Renal cortical epithelial cell (primary cell): Measurements from ENCODE around the gene EPDR1. TPM values are rescaled to one million over a fixed set of nuclear protein-coding genes. Genes with fewer than 3 reads are reported as not detected.

Source experiments
- DNase-seq: peaks from one replicate; pipeline ENCODE4 v3.0.0-alpha.2; 2011; ENCODE audit warnings: low read depth
- total RNA-seq: library from RNA; depleted of rRNA; stranded (reverse); fragments of >200 nt; gene quantifications from 2 replicates; pipeline ENCODE4 v1.2.3, GENCODE V29; 2014

EPDR1 gene
- total RNA-seq, 1 donor from 2014 or later = 83.4 TPM

- peak; percentile 36 for DNase-seq
Measured at GRCh38 chr7:37977243-37977642, 56.8 kb downstream of the EPDR1 start.

GRCh38 chr7:37981664-37982063 is 61.2 kb downstream of the EPDR1 start:
- peak; percentile 54 for DNase-seq

DNA sequence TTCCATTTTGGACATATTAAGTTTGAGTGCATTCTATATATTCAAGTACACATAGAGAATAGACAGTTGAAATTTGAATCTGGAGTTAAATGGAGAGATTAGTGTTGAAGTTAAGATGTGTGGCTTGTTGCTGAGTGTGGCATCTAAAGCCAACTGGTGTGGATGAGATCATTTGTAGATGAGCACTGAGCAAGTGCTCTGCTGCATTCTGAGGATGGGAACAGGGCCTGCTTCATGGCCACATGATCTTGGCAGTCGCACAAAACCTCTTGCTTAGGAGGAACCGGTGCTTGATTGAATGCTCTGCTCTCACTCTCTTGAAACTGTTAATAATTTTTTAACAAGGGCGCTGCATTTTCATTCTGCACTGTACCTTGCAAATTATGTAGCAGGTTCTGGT is 62.0 kb downstream of the EPDR1 start:
- peak; percentile 48 for DNase-seq

GRCh38 chr7:37984750-37985390 is 64.4 kb downstream of the EPDR1 start:
- DNase-seq = no peak

GRCh38 chr7:37986908-37987330 is 66.5 kb downstream of the EPDR1 start:
- DNase-seq = peak; percentile 68

DNA sequence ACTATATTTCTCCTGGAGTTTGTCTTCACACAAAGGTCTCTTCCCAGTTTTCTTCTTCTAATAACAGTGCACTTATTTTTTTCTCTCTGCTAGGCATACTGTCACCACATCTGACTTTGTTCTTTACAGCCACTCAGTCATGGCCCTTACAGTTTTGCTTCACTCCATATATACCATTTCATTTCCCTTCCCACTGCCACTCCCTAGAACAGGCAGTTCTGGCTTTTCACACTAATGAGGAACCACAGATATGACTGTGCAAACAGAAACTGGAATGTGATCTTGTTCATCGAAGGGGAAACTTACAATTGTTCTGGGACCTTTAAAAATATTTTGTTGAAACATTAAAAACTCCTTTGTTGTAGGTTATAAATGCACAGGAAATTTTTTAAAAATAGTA is 67.3 kb downstream of the EPDR1 start:
- DNase-seq = peak; percentile 83

DNA sequence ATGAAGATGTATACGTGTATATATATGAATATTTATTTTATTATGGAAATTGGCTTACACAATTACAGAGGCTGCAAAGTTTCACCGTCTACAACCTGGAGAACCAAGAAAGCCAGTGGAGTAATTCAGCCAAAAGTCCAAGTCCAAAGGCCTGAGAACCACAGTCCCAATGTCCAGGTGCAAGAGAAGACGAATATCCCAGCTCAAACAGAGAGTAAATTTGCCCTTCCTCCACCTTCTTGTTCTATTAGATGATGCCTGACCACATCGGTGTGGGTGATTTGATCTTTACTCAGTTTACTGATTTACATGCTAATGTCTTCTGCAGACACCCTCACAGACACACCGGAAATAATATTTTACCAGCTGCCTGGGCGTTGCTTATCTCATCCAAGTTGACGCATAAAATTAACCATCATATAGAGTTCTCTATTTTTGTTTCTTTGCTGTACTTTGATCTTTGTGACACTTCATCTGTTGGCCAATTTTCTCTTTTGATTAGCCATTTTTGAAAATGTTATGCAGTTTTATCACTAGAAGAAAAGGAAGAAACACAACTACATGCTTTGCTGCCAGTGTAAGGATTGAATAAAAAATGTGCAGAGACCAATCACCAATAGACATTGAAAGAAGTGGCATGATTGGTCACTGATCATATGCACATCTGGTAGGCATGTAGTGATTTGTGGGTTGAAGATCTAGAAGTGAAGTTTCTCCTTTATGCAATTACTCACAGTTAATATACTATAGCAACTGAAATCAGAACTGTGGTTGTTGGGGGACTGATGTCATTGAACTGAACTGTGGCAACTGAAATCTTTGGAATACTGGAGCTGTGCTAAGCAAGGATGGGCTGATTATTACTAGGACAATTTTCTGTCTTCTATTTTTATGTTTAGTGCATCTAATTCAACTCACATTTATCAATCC is 68.5 kb downstream of the EPDR1 start:
- DNase-seq = no peak

DNA sequence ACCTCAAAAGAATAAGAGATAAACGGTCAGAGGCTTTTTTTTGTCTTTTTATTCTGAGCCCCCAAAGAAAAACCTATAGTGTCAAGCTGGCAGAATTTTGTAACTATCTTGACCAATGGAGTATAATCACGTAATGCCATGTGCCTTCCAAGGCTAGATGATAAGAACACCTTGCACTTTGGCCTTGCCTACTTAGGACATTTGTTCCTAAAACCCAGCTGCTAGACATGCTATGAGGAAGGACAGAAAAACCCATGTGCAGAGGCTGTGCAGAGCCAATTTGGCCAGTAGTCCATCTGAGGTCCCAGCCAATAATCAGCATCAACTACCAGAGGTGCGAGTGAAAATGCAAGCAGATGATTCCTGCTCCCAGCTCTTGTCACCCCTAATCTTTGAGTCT is 69.9 kb downstream of the EPDR1 start:
- no peak for DNase-seq

- DNase-seq = no peak
Measured at GRCh38 chr7:37993060-37993501, 72.6 kb downstream of the EPDR1 start.

DNA sequence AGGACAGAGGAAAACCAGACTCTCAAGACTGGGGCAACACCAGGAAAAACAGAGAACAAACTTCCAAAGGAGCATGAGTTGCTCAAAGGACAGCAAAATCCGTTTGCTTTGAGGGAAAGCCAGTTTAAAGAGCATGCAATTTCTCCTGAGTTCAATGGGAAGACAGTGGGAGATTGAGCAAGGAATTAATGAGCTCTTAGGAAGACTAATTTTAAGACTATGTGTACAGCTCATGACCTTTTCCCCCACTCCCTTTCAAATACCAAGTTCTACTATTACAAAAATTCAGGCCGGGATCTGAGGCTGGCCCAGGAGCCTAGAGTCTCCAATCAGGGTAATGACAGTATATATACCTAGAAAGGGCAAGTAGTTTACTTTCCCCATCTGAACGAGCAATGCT is 79.2 kb downstream of the EPDR1 start:
- DNase-seq = peak; percentile 34

GRCh38 chr7:38000272-38000671 is 79.8 kb downstream of the EPDR1 start:
- DNase-seq = peak; percentile 25

Other genes starting within 250 kb of the EPDR1 start
- not detected in 2 replicates for gene GPR141, start 236.9 kb upstream of the EPDR1 start, total RNA-seq
- gene NME8, start 72.0 kb upstream of the EPDR1 start, total RNA-seq = not detected in 2 replicates
- 1.0 and 2.4 TPM in 2 replicates for gene SFRP4, start 3.8 kb upstream of the EPDR1 start, total RNA-seq